ENCODE results near the gene MAP2K5.

MAP2K5 gene

GRCh38 chr15:67845974-67846373 is 303.5 kb downstream of the MAP2K5 start:
- DNase-seq = no peak

- DNase-seq = no peak
These were observed 307.0 kb downstream of the MAP2K5 start for GRCh38 chr15:67849538-67849937.

GRCh38 chr15:67850336-67850735 is 307.8 kb downstream of the MAP2K5 start:
- no peak for DNase-seq

- DNase-seq = no peak
These were observed 308.6 kb downstream of the MAP2K5 start for GRCh38 chr15:67850994-67851571.

GRCh38 chr15:67852418-67852817 is 309.9 kb downstream of the MAP2K5 start:
- DNase-seq = no peak

GRCh38 chr15:67853454-67853853 is 311.0 kb downstream of the MAP2K5 start:
- DNase-seq = no peak

DNA sequence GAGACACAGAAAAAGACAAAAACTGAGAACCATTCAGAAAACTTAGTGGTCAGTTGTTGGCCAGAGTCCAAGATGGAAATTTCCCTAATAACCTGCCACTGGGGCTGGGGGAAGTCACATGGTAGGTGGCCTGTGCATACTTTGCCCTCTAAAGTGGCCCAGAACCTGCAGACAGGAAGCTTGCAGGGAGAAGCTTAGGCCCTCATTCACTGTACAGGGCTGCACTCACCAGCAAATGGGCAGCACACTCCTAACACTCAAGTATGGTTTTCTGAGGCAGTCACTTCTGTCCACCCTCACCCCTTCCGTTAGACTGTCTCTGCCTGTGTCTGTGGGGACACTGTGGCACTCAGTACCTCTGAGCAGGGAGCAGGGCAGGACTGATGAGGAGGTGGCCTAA is 311.9 kb downstream of the MAP2K5 start:
- DNase-seq = no peak

GRCh38 chr15:67855842-67856241 is 313.3 kb downstream of the MAP2K5 start:
- no peak for DNase-seq

All from activated CD8-positive, alpha-beta memory T cell treated with anti-CD3 and anti-CD28 coated beads, Interleukin-2, amount 50 U/mL, for 4 hours (primary cell).